ENCODE results near the gene BBS9. TPM values are rescaled to one million over a fixed set of nuclear protein-coding genes. Genes with fewer than 3 reads are reported as not detected.

BBS9 gene
- total and polyA plus RNA-seq, 9 of the 15 experiments (the other 6 are each of a cell fraction or from before 2014, with no cell fraction given) = 0.77 to 3.3 (median 2.4) TPM

GRCh38 chr7:33307205-33307604 is 177.8 kb downstream of the BBS9 start (continued):
- TF ChIP-seq TAF9B (IDR thresholded peaks at IDR 0.05; ENCODE audit: partially characterized antibody) (no peak), HOXB6 (CRISPR knock-in tag; IDR thresholded peaks at IDR 0.05; ENCODE audit: borderline replicate concordance) (no peak), KAT7 (CRISPR knock-in tag; IDR thresholded peaks at IDR 0.05; ENCODE audit: borderline replicate concordance) (no peak), ZBTB1 (CRISPR knock-in tag; IDR thresholded peaks at IDR 0.05; ENCODE audit: borderline replicate concordance, low read depth) (no peak), MAFK (IDR thresholded peaks at IDR 0.05; ENCODE audit: low read length) (no peak), E4F1 (CRISPR knock-in tag; IDR thresholded peaks at IDR 0.05; ENCODE audit: borderline replicate concordance) (no peak), ZNF197 (CRISPR knock-in tag; IDR thresholded peaks at IDR 0.05; ENCODE audit: low read depth) (no peak), EP300 (IDR thresholded peaks at IDR 0.05; ENCODE audit: low read length) (no peak), ZNF551 (CRISPR knock-in tag; IDR thresholded peaks at IDR 0.05) (no peak), CEBPG (CRISPR knock-in tag; IDR thresholded peaks at IDR 0.05) (no peak), CEBPG (tag; conservative IDR thresholded peaks at IDR 0.05 in 1 of 2, IDR thresholded peaks at IDR 0.05 in 1 of 2) (no peak), CREB1 (IDR thresholded peaks at IDR 0.05) (no peak), CREB1 (CRISPR knock-in tag; IDR thresholded peaks at IDR 0.05) (no peak)
- TF ChIP-seq, protein P1, sequence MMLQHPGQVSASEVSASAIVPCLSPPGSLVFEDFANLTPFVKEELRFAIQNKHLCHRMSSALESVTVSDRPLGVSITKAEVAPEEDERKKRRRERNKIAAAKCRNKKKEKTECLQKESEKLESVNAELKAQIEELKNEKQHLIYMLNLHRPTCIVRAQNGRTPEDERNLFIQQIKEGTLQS (IDR thresholded peaks at IDR 0.05) = no peak
- TF ChIP-seq, protein P1 (CRISPR knock-in tag; conservative IDR thresholded peaks at IDR 0.05) = no peak

All from K562 (cell line).